Measurements from ENCODE around the gene FBXO44. TPM values are rescaled to one million over a fixed set of nuclear protein-coding genes. Genes with fewer than 3 reads are reported as not detected.

Gene FBXO44
- total and polyA plus RNA-seq, 2 donors (not counting 1 experiment from before 2014, with no cell fraction given): 8.1 to 17.8 TPM

DNA sequence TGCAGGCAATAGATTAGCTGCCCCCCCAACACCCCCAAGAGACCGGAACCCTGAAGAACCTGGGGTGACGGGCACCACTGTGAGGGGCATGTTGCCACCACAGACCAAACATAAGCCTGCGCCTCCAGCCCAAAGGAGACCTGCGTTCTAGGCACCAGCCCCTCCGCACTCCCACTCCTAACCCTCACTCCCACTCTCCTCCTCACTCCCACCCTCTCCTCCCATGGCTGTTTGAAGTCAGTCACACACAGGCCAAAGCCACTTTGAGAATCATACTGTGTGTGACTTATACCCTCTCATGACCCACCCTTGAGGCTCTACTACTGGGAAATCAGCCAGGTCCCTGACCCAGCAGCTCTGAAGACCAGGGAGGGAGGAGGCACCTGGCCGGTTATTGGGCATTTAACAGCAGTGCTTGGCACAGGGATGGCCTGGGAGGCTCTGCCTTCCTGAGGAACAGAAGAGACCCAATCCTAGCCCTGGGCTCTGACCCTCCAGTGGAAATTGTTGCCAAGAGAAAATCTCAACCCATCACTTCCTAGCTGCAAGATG is 44.0 kb upstream of the FBXO44 start:
- Histone ChIP-seq H3K9ac (ENCODE audit: insufficient read depth, low read length) (no peak overlapping the region), H3K27me3 (ENCODE audit: control insufficient read depth, insufficient read depth, low read length) (no peaks in the 10 kb centered on the region), H3K4me1 (ENCODE audit: control insufficient read depth, extremely low read depth, insufficient read depth, low read length) (no peaks in the 10 kb centered on the region), H4K20me1 (ENCODE audit: control insufficient read depth, extremely low read depth, insufficient read depth, low read length) (no peaks in the 10 kb centered on the region), H3K4me3 (replicated peaks in 1 of 4; ENCODE audit: control extremely low read depth in 1 of 4, insufficient read depth in 1 of 4, low read depth in 3 of 4, low read length in 4 of 4) (no peak overlapping the region), H2AFZ (ENCODE audit: low read length) (no peak overlapping the region), H3K36me3 (ENCODE audit: control insufficient read depth, insufficient read depth, low read length) (no peaks in the 10 kb centered on the region), H3K4me2 (ENCODE audit: extremely low read depth, insufficient read depth, low read length) (no peak overlapping the region), H3K79me2 (ENCODE audit: control insufficient read depth, insufficient read depth, low read length) (no peaks in the 10 kb centered on the region), H3K27ac (ENCODE audit: insufficient read depth, low read length) (no peak overlapping the region), H3K9me3 (ENCODE audit: control insufficient read depth, insufficient read depth, low read depth, low read length) (no peaks in the 10 kb centered on the region)
- no peak for DNase-seq (ENCODE audit: low read depth in 2 of 2)
- TF ChIP-seq, protein P1, sequence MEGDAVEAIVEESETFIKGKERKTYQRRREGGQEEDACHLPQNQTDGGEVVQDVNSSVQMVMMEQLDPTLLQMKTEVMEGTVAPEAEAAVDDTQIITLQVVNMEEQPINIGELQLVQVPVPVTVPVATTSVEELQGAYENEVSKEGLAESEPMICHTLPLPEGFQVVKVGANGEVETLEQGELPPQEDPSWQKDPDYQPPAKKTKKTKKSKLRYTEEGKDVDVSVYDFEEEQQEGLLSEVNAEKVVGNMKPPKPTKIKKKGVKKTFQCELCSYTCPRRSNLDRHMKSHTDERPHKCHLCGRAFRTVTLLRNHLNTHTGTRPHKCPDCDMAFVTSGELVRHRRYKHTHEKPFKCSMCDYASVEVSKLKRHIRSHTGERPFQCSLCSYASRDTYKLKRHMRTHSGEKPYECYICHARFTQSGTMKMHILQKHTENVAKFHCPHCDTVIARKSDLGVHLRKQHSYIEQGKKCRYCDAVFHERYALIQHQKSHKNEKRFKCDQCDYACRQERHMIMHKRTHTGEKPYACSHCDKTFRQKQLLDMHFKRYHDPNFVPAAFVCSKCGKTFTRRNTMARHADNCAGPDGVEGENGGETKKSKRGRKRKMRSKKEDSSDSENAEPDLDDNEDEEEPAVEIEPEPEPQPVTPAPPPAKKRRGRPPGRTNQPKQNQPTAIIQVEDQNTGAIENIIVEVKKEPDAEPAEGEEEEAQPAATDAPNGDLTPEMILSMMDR (conservative IDR thresholded peaks at IDR 0.05 in 1 of 2, IDR thresholded peaks at IDR 0.05 in 1 of 2; ENCODE audit: low read depth in 1 of 2, low read length in 2 of 2): no peak
- TF ChIP-seq EZH2 (IDR thresholded peaks at IDR 0.05; ENCODE audit: low read length, missing control alignments): no peak

DNA sequence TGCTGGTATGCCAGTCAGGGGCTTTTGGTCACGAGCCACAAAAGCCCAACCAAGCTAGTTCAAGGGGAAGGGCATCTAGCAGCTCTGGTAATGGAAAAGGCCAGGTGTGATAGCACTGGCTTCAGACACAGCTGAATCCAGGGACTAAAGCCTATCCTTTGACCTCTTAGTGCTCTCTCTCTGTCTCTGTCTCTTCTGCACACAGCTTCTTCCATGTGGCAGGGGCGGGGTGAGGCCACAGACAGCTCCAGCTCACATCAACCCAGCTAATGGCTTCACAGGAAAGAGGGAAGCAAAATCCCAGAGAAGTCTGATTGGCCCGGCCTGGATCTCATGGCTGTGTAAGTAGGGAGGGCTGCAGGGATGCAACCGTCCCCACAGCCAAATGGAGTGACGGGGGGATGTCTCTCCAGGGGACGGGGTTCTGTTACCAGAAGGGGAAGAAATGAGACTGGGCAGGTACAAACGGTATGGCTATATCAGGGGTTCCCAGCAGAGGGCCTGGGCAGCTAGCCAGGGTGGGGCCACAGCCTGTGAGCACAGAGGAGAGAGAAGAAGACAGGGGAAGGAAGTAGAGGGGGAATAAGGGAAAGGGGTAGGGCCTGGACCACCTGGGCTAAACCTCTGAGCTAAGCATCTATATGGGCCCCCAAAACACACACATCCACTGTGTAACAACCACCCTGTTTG is 42.9 kb upstream of the FBXO44 start:
- Histone ChIP-seq H3K4me1 (ENCODE audit: control insufficient read depth, extremely low read depth, insufficient read depth, low read length) (no peaks in the 10 kb centered on the region), H3K79me2 (ENCODE audit: control insufficient read depth, insufficient read depth, low read length) (no peaks in the 10 kb centered on the region), H3K27me3 (ENCODE audit: control insufficient read depth, insufficient read depth, low read length) (no peaks in the 10 kb centered on the region), H3K36me3 (ENCODE audit: control insufficient read depth, insufficient read depth, low read length) (no peaks in the 10 kb centered on the region), H3K9ac (ENCODE audit: insufficient read depth, low read length) (no peak overlapping the region), H2AFZ (ENCODE audit: low read length) (no peak overlapping the region), H3K9me3 (ENCODE audit: control insufficient read depth, insufficient read depth, low read depth, low read length) (no peaks in the 10 kb centered on the region), H3K4me3 (replicated peaks in 1 of 4; ENCODE audit: control extremely low read depth in 1 of 4, insufficient read depth in 1 of 4, low read depth in 3 of 4, low read length in 4 of 4) (no peak overlapping the region), H4K20me1 (ENCODE audit: control insufficient read depth, extremely low read depth, insufficient read depth, low read length) (no peaks in the 10 kb centered on the region), H3K27ac (ENCODE audit: insufficient read depth, low read length) (no peak overlapping the region), H3K4me2 (ENCODE audit: extremely low read depth, insufficient read depth, low read length) (no peak overlapping the region)
- TF ChIP-seq, protein P1 (conservative IDR thresholded peaks at IDR 0.05 in 1 of 2, IDR thresholded peaks at IDR 0.05 in 1 of 2; ENCODE audit: low read depth in 1 of 2, low read length in 2 of 2): no peak
- no peak for TF ChIP-seq EZH2 (IDR thresholded peaks at IDR 0.05; ENCODE audit: low read length, missing control alignments)
- DNase-seq (ENCODE audit: low read depth in 2 of 2): no peak

DNA sequence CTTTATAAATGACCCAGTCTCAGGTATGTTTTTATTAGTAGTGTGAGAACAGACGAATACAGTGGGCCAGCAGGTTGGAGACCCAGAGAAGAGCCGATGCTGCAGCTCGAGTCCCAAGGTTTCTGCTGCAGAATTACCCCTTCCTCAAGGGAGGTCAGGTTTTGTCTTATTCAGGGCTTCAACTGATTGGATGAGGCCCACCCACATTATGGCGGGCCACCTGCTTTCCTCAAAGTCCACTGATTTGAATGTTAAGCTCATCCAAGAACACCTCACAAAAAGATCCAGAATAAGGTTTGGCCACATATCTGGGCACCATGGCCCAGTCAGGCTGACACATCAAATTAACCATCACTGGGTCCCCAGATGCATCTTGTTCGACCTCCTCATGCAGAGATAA is 41.3 kb upstream of the FBXO44 start:
- DNase-seq (ENCODE audit: low read depth in 2 of 2): no peak
- Histone ChIP-seq H3K36me3 (ENCODE audit: control insufficient read depth, insufficient read depth, low read length) (no peaks in the 10 kb centered on the region), H3K4me2 (ENCODE audit: extremely low read depth, insufficient read depth, low read length) (no peak overlapping the region), H4K20me1 (ENCODE audit: control insufficient read depth, extremely low read depth, insufficient read depth, low read length) (no peaks in the 10 kb centered on the region), H3K9ac (ENCODE audit: insufficient read depth, low read length) (no peak overlapping the region), H3K4me3 (replicated peaks in 1 of 4; ENCODE audit: control extremely low read depth in 1 of 4, insufficient read depth in 1 of 4, low read depth in 3 of 4, low read length in 4 of 4) (no peak overlapping the region), H2AFZ (ENCODE audit: low read length) (no peak overlapping the region), H3K79me2 (ENCODE audit: control insufficient read depth, insufficient read depth, low read length) (no peaks in the 10 kb centered on the region), H3K9me3 (ENCODE audit: control insufficient read depth, insufficient read depth, low read depth, low read length) (no peaks in the 10 kb centered on the region), H3K27ac (ENCODE audit: insufficient read depth, low read length) (no peak overlapping the region), H3K4me1 (ENCODE audit: control insufficient read depth, extremely low read depth, insufficient read depth, low read length) (no peaks in the 10 kb centered on the region), H3K27me3 (ENCODE audit: control insufficient read depth, insufficient read depth, low read length) (peaks cover 2% of the 10 kb centered on the region)
- no peak for TF ChIP-seq EZH2 (IDR thresholded peaks at IDR 0.05; ENCODE audit: low read length, missing control alignments)
- TF ChIP-seq, protein P1 (conservative IDR thresholded peaks at IDR 0.05 in 1 of 2, IDR thresholded peaks at IDR 0.05 in 1 of 2; ENCODE audit: low read depth in 1 of 2, low read length in 2 of 2): no peak
